Tibial nerve (tissue), 4 donors: ENCODE results near the gene RPUSD1. TPM values are rescaled to one million over a fixed set of nuclear protein-coding genes. Genes with fewer than 3 reads are reported as not detected.
"Not testable (repeated sequence)": the region's sequence is repeated elsewhere in the genome, so short reads cannot be mapped to it uniquely, and the experiment has no call there.

Experiments used
- DNase-seq, 2 donors: peaks; one replicate each; pipeline ENCODE4 v3.0.0-alpha.2; 2019; ENCODE audit warnings: low spot score in 2 of 2
- H3K27ac ChIP-seq, 4 donors: fragments of 200-600 bp; sonication (generic) in 3 of 4; one replicate each; pipeline ENCODE4 v1.5.1; 2017 to 2019; ENCODE audit warnings: mild to moderate bottlenecking in 1 of 4
- H3K27me3 ChIP-seq, 2 donors: fragments of 200-600 bp; sonication (generic) in 1 of 2; one replicate each; pipeline versions ENCODE4 v1.5.1 to v1.6.0; 2017 to 2019
- H3K36me3 ChIP-seq, 3 donors: fragments of 200-600 bp; sonication (generic); one replicate each; pipeline ENCODE4 v1.5.1; 2018 to 2019
- H3K4me1 ChIP-seq, 4 donors: fragments of 200-600 bp; sonication (generic) in 3 of 4; one replicate each; pipeline ENCODE4 v1.5.1; 2017 to 2019
- H3K4me3 ChIP-seq, 4 donors: fragments of 200-600 bp; sonication (generic) in 3 of 4; one replicate each; pipeline ENCODE4 v1.5.1; 2017 to 2019; ENCODE audit warnings: mild to moderate bottlenecking in 1 of 4, moderate library complexity in 1 of 4
- H3K9me3 ChIP-seq, 4 donors: fragments of 200-600 bp; sonication (generic) in 3 of 4; one replicate each; pipeline ENCODE4 v1.5.1; 2017 to 2019
- CTCF ChIP-seq, 5 experiments: fragments of 200-600 bp in 3 of 5; fragments of 450-650 bp in 2 of 5; sonication (generic) in 3 of 5; IDR thresholded peaks; one replicate each; pipeline ENCODE4 v1.5.1; 2016 to 2019; ENCODE audit warnings: antibody characterized with exemption in 5 of 5, mild to moderate bottlenecking in 3 of 5, moderate library complexity in 2 of 5
- EP300 ChIP-seq, 2 donors: sonication (generic); formaldehyde crosslinking; IDR thresholded peaks; one replicate each; pipeline ENCODE4 v1.6.1; 2017; ENCODE audit warnings: antibody characterized with exemption in 2 of 2, mild to moderate bottlenecking in 1 of 2
- POLR2A ChIP-seq, 2 donors: fragments of 450-650 bp; IDR thresholded peaks; one replicate each; pipeline ENCODE4 v1.6.1; 2017; ENCODE audit warnings: antibody characterized with exemption in 2 of 2, mild to moderate bottlenecking in 2 of 2, moderate library complexity in 2 of 2
- WGBS, 2 donors: methylation state at CpG; one replicate each; pipeline ENCODE4 v1.1.5; 2018; 5-methylcytosine and 5-hydroxymethylcytosine counted together
- total RNA-seq, 4 donors: library from RNA; depleted of rRNA; stranded (reverse); fragments of >200 nt; gene quantifications; one replicate each; pipeline ENCODE4 v1.1.0, GENCODE V29; 2016

Gene RPUSD1, protein sequence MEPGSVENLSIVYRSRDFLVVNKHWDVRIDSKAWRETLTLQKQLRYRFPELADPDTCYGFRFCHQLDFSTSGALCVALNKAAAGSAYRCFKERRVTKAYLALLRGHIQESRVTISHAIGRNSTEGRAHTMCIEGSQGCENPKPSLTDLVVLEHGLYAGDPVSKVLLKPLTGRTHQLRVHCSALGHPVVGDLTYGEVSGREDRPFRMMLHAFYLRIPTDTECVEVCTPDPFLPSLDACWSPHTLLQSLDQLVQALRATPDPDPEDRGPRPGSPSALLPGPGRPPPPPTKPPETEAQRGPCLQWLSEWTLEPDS
- total RNA-seq: 10 to 100 TPM in 3 of 4 donors, 1 to 10 TPM in 1; 8.5 to 18.3 (median 12.5) TPM

- DNase-seq: no peak
- Histone ChIP-seq H3K36me3 (peaks cover 0 to 56% (median 0%) of the 10 kb centered on the region in 3 donors), H3K27ac (peak within 1 kb of the TSS in 3 of 4 donors; percentile 33 to 81 (median 81)), H3K27me3 (peaks cover 0 to 1% of the 10 kb centered on the region in 2 donors), H3K4me1 (peaks cover 0 to 44% (median 13%) of the 10 kb centered on the region in 4 donors), H3K4me3 (peak within 1 kb of the TSS; percentile 81 to 95 (median 89)), H3K9me3 (no peaks in the 10 kb centered on the region)
- 0% methylated on average over 6 to 15 of the region's 45 CpGs for WGBS, 2 donors
- TF ChIP-seq EP300 (IDR thresholded peaks at IDR 0.05) (no peak), CTCF (IDR thresholded peaks at IDR 0.05) (no peak), POLR2A (IDR thresholded peaks at IDR 0.05) (no peak)
Measured at GRCh38 chr16:787978-788398, at the start of gene RPUSD1. Gene RPUSD1 (minus strand): TSS chr16:788381. CDS start chr16:787737, 644 bp downstream.

DNA sequence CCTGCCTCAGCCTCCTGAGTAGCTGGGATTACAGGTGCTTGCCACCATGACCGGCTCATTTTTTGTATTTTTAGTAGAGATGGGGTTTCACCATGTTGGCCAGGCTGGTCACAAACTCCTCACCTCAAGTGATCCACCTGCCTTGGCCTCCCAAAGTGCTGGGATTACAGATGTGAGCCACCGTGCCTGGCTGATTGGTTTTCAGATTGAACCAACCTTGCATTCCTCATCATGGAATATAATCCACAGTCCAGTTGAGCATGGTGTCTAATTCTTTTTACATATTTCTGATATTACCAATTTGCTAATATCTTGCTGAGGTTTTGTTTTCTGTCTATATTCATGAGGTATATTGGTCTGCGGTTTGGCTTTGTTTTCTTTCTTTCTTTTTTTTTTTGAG is 48.6 kb upstream of the RPUSD1 start:
- H3K4me3 ChIP-seq, DNase-seq, H3K36me3 ChIP-seq, H3K4me1 ChIP-seq, H3K27ac ChIP-seq: not testable (repeated sequence)
- Histone ChIP-seq H3K9me3 (peaks cover 0 to 49% (median 8%) of the 10 kb centered on the region in 4 donors), H3K27me3 (peaks cover 0 to 38% of the 10 kb centered on the region in 2 donors)
- 86 to 92% methylated on average over 3 of the region's 3 CpGs for WGBS, 2 donors

DNA sequence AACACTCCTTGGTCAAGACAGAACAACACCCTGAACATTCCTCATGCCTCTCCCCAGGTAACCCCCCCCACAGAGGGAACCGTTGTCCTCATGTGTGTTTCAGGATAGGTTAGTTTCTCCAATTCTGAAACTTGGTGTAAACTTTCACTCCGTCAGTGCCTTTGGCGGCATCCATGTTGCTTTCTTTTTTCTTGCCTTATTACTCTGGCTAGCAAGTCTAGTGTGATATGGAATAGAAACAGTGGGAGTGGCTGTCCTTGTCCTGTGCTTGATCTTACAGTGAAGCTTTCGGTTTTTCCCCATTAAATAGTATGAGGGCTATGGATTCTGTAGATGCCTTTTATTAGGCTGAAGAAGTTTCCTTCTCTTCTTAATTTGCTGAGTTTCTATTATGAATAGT is 48.0 kb upstream of the RPUSD1 start:
- Histone ChIP-seq H3K27me3 (peaks cover 0 to 41% of the 10 kb centered on the region in 2 donors), H3K4me1 (peaks cover 0 to 6% (median 0%) of the 10 kb centered on the region in 4 donors), H3K4me3 (no peak overlapping the region), H3K9me3 (peaks cover 0 to 49% (median 8%) of the 10 kb centered on the region in 4 donors), H3K27ac (no peak overlapping the region), H3K36me3 (no peaks in the 10 kb centered on the region)
- TF ChIP-seq POLR2A (IDR thresholded peaks at IDR 0.05): no peak
- TF ChIP-seq CTCF (IDR thresholded peaks at IDR 0.05): no peak
- no peak for TF ChIP-seq EP300 (IDR thresholded peaks at IDR 0.05)
- 89 to 91% methylated on average over 4 of the region's 4 CpGs for WGBS, 2 donors
- DNase-seq: no peak

GRCh38 chr16:835373-835772 is 47.2 kb upstream of the RPUSD1 start:
- DNase-seq: no peak
- Histone ChIP-seq H3K27ac (no peak overlapping the region), H3K4me1 (peaks cover 0 to 9% (median 0%) of the 10 kb centered on the region in 4 donors), H3K27me3 (peaks cover 0 to 45% of the 10 kb centered on the region in 2 donors), H3K4me3 (no peak overlapping the region), H3K36me3 (no peaks in the 10 kb centered on the region), H3K9me3 (peaks cover 0 to 49% (median 8%) of the 10 kb centered on the region in 4 donors)
- TF ChIP-seq POLR2A (IDR thresholded peaks at IDR 0.05) (no peak), EP300 (IDR thresholded peaks at IDR 0.05) (no peak), CTCF (IDR thresholded peaks at IDR 0.05) (no peak)
- 95 to 98% methylated on average over 5 to 9 of the region's 10 CpGs for WGBS, 2 donors

GRCh38 chr16:833411-833810 is 45.2 kb upstream of the RPUSD1 start:
- WGBS, 2 donors: 79 to 81% methylated on average over 12 to 14 of the region's 14 CpGs
- no peaks in the 10 kb centered on the region for H3K36me3 ChIP-seq
- H3K4me1 ChIP-seq: peaks cover 0 to 9% (median 0%) of the 10 kb centered on the region in 4 donors
- H3K27me3 ChIP-seq: peaks cover 0 to 35% of the 10 kb centered on the region in 2 donors
- H3K4me3 ChIP-seq: no peak overlapping the region
- H3K9me3 ChIP-seq: peaks cover 0 to 49% (median 8%) of the 10 kb centered on the region in 4 donors
- no peak for DNase-seq
- TF ChIP-seq POLR2A (IDR thresholded peaks at IDR 0.05) (no peak), EP300 (IDR thresholded peaks at IDR 0.05) (no peak), CTCF (IDR thresholded peaks at IDR 0.05) (no peak)
- no peak overlapping the region for H3K27ac ChIP-seq
